Mesothelial cell of epicardium (in vitro differentiated cells): Measurements from ENCODE around the gene SAMSN1. TPM values are rescaled to one million over a fixed set of nuclear protein-coding genes. Genes with fewer than 3 reads are reported as not detected.

Experiments
- DNase-seq, 2 experiments: peaks; one replicate each; pipeline ENCODE4 v3.0.0; 2021; ENCODE audit warnings: low spot score in 2 of 2; ENCODE audit not compliant: unreplicated experiment in 2 of 2
- H3K27ac Mint-ChIP-seq: 2 replicates; pipeline ENCODE4 v1.8.0; 2021; ENCODE audit warnings: mixed read lengths
- H3K27me3 Mint-ChIP-seq: 2 replicates; pipeline ENCODE4 v1.8.0; 2021; ENCODE audit warnings: low read depth, mixed read lengths
- H3K36me3 Mint-ChIP-seq: 2 replicates; pipeline ENCODE4 v1.8.0; 2021; ENCODE audit warnings: mixed read lengths
- H3K4me1 Mint-ChIP-seq: 2 replicates; pipeline ENCODE4 v1.8.0; 2021; ENCODE audit warnings: mixed read lengths
- H3K4me3 Mint-ChIP-seq: 2 replicates; pipeline ENCODE4 v1.8.0; 2021; ENCODE audit warnings: mild to moderate bottlenecking, moderate library complexity, mixed read lengths
- H3K9me3 Mint-ChIP-seq: 2 replicates; pipeline ENCODE4 v1.8.0; 2021; ENCODE audit warnings: mixed read lengths
- total RNA-seq: library from RNA; stranded (reverse); gene quantifications from 3 replicates; pipeline ENCODE4 v1.2.1, GENCODE V29; 2021
- TF ChIP-seq, protein P1 (sequence below): fragments of 200-600 bp; sonication (generic); IDR thresholded peaks from one replicate; pipeline ENCODE4 v1.5.0; 2021; ENCODE audit warnings: antibody characterized with exemption; ENCODE audit not compliant: unreplicated experiment

The SAMSN1 gene
- total RNA-seq, 1 donor from 2014 or later, result 0.36 TPM

DNA sequence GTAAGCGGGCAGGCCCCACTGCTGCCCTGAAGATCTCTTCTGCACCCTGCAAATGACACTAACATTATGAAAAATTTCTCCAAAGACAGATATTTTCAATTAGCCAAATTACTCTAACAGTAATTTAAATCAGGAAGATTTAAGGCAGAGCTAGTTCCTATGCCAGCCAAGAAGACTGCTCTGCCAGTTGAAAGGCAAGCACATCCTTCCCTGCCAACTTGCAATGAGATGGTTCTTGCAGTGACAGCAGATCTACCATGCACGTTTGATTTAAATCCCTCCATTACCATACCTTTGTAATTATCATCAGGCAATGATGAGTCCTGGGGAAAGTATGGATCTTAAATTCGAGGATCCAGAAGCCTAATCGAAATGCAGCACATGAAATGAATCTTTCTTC lies 76.5 kb downstream of the SAMSN1 start:
- Mint-ChIP-seq H3K4me3 (no peak overlapping the region), H3K27ac (no peak overlapping the region), H3K4me1 (no peaks in the 10 kb centered on the region), H3K27me3 (no peaks in the 10 kb centered on the region), H3K36me3 (no peaks in the 10 kb centered on the region), H3K9me3 (no peaks in the 10 kb centered on the region)
- TF ChIP-seq, protein P1, sequence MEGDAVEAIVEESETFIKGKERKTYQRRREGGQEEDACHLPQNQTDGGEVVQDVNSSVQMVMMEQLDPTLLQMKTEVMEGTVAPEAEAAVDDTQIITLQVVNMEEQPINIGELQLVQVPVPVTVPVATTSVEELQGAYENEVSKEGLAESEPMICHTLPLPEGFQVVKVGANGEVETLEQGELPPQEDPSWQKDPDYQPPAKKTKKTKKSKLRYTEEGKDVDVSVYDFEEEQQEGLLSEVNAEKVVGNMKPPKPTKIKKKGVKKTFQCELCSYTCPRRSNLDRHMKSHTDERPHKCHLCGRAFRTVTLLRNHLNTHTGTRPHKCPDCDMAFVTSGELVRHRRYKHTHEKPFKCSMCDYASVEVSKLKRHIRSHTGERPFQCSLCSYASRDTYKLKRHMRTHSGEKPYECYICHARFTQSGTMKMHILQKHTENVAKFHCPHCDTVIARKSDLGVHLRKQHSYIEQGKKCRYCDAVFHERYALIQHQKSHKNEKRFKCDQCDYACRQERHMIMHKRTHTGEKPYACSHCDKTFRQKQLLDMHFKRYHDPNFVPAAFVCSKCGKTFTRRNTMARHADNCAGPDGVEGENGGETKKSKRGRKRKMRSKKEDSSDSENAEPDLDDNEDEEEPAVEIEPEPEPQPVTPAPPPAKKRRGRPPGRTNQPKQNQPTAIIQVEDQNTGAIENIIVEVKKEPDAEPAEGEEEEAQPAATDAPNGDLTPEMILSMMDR, result no peak
- DNase-seq, result no peak

DNA sequence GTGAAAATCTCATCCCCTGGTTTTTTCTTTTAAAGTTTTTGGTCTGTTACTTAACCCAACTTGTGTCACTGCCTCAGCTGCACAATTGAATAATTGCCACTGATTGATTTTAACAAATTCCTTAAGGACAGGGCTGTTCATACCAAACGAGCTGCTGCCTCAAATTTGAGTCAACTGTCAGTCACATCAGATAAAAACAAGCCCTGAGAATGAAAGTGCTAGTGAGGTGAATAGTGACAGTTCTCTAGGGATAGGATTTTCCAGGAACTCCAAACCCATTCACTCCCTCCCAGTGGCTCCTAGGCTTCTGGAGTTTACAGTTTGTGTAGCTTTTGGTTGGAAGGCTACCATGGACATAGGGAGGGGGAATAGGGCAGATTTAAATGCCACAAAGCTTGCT lies 79.4 kb downstream of the SAMSN1 start:
- H3K27me3 Mint-ChIP-seq, result no peaks in the 10 kb centered on the region
- no peaks in the 10 kb centered on the region for H3K9me3 Mint-ChIP-seq
- no peak overlapping the region for H3K4me3 Mint-ChIP-seq
- H3K36me3 Mint-ChIP-seq, result no peaks in the 10 kb centered on the region
- H3K27ac Mint-ChIP-seq, result no peak overlapping the region
- DNase-seq, result no peak
- H3K4me1 Mint-ChIP-seq, result no peaks in the 10 kb centered on the region
- TF ChIP-seq, protein P1, result no peak

DNA sequence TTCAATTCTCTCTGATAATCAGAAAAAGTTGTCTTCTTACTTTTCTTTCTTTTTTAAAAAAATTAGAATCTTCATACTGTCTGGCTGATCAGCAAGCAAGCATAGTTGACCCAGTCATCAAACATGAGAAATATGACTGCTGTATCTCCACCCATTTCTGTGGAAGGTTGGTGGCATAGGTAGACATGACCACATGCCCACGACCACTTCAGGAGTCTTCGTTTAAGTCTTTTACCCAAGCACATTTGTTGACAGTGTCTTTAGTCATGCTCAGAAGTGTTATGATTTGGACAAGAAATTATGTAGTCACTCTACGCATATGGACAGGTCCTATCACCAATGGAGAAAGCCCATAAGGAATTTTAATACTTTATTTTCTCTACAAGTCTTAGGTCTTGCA lies 88.4 kb downstream of the SAMSN1 start:
- TF ChIP-seq, protein P1, result no peak
- H3K36me3 Mint-ChIP-seq, result no peaks in the 10 kb centered on the region
- no peak for DNase-seq
- H3K4me1 Mint-ChIP-seq, result peaks cover 13% of the 10 kb centered on the region
- no peak overlapping the region for H3K4me3 Mint-ChIP-seq
- no peaks in the 10 kb centered on the region for H3K9me3 Mint-ChIP-seq
- no peaks in the 10 kb centered on the region for H3K27me3 Mint-ChIP-seq
- H3K27ac Mint-ChIP-seq, result no peak overlapping the region

DNA sequence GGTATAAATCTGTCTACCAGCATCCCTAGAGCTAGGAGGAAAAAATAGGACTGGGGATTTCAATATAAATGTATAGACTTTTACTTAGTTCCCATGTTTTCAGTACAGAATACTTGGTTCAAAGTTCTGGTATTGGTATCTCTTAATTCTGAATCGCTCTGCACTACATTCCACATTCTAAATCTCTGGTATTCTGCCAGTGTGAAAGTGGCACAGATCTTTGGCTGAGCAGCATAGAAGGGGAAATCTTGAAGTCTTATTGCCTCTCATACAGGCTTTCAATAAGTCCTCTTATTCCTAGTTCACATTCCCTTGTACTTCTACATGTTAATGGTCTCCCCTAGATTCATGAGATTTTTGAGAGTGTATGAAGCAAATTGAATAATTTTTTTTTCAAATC lies 89.2 kb downstream of the SAMSN1 start:
- H3K27ac Mint-ChIP-seq, result no peak overlapping the region
- peaks cover 13% of the 10 kb centered on the region for H3K4me1 Mint-ChIP-seq
- H3K36me3 Mint-ChIP-seq, result no peaks in the 10 kb centered on the region
- TF ChIP-seq, protein P1, result no peak
- H3K4me3 Mint-ChIP-seq, result no peak overlapping the region
- no peak for DNase-seq
- H3K9me3 Mint-ChIP-seq, result no peaks in the 10 kb centered on the region
- no peaks in the 10 kb centered on the region for H3K27me3 Mint-ChIP-seq

DNA sequence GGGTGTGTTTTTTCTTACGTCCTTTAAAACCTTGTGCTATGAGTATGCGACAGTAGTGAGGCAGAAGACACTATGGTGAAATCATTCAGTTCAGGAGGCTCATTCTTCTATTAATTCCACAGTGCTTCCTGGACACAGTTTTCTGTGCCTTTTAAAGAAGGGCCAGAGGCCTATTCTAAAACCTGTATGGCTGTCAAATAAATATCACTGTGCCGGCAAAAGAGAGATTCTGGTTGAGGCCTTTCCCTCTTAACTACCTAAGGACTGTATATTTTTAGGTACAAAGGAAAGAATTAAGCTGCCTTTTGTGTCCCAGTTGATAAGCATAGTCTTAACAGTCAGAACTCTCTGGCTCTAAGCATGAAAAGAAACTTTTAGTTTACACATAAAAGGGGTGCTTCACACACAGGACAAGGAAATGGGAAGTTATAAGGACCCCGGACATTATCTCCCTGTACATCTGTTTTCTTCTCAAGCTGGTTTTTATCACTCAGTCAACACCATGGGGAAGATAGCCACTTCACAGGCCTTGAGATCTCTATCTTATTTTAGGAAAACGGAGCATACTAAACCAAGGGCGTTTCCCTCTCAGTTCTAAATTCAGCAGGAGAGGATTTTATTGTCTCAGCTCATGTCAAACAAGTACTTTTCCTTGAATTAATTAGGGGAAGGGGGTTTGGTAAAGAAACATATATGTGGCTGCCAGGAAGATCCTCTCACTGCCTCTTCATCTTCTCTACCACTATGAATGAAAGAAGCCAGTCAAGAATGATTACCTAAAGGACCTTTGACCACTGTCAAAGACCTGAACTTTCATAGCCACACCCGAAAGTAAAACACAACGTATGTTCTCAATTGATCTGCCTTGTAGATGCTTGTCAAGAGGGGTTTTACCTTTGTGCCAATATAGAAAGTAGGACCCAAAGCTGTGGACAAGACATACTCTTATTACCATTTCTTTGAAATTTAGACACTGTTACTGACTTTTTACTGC lies 91.8 kb downstream of the SAMSN1 start:
- H3K9me3 Mint-ChIP-seq, result no peaks in the 10 kb centered on the region
- H3K36me3 Mint-ChIP-seq, result no peaks in the 10 kb centered on the region
- no peak for DNase-seq
- TF ChIP-seq, protein P1, result no peak
- H3K4me1 Mint-ChIP-seq, result peaks cover 18% of the 10 kb centered on the region
- H3K27me3 Mint-ChIP-seq, result no peaks in the 10 kb centered on the region
- H3K4me3 Mint-ChIP-seq, result no peak overlapping the region
- no peak overlapping the region for H3K27ac Mint-ChIP-seq
